Measurements from ENCODE around the gene MAP2K6.

GRCh38 chr17:69516911-69517310, 102.4 kb downstream of the MAP2K6 start:
- TF ChIP-seq CTCF (IDR thresholded peaks at IDR 0.05) (no peak), POLR2AphosphoS5 (IDR thresholded peaks at IDR 0.05) (no peak), POLR2A (IDR thresholded peaks at IDR 0.05) (no peak)
